PC-3 (cell line): ENCODE results near the gene ARSG. TPM values are rescaled to one million over a fixed set of nuclear protein-coding genes. Genes with fewer than 3 reads are reported as not detected.

Source experiments
- ATAC-seq: fragments of 200-7000 bp; cut with Tn5 transposase; 2 replicates; pipeline ENCODE4 v1.9.1; 2020; ENCODE audit warnings: mild to moderate bottlenecking, moderate library complexity
- BruUV-seq: library from RNA; stranded (reverse); fragments of 400-500 nt; replicated peaks from 2 replicates; lab custom pipeline; 2021; lab: Mats Ljungman, UMichigan
- CTCF ChIA-PET: fragments of 300-600 bp; sonication (Branson Sonifier 250); formaldehyde crosslinking; loops from one replicate; lab custom pipeline; 2022; ENCODE audit warnings: antibody characterized with exemption; lab: Charles Lee
- POLR2A ChIA-PET: fragments of 300-600 bp; sonication (Branson Sonifier 250); formaldehyde crosslinking; loops from one replicate; lab custom pipeline; 2022; ENCODE audit warnings: antibody characterized with exemption; ENCODE audit not compliant: unreplicated experiment; lab: Charles Lee
- DNase-seq: peaks from one replicate; pipeline ENCODE4 v3.0.0-alpha.2; 2015
- H2AFZ ChIP-seq: fragments of 300-600 bp; sonication (generic); 2 replicates; pipeline ENCODE4 v1.6.0; 2016; ENCODE audit warnings: antibody characterized with exemption, low read length
- H3F3A ChIP-seq: fragments of 300-600 bp; sonication (generic); one replicate; pipeline ENCODE4 v1.6.0; 2017; ENCODE audit warnings: antibody characterized with exemption, low read length, control low read depth, mild to moderate bottlenecking; ENCODE audit not compliant: unreplicated experiment
- H3K27ac ChIP-seq: fragments of 300-600 bp; sonication (generic); 2 replicates; pipeline ENCODE4 v1.5.1; 2016; ENCODE audit warnings: mild to moderate bottlenecking, low read length
- H3K27me3 ChIP-seq: fragments of 300-600 bp; sonication (generic); 2 replicates; pipeline ENCODE4 v1.6.1; 2016; ENCODE audit warnings: low read length, mixed read lengths
- H3K36me3 ChIP-seq: fragments of 300-600 bp; sonication (generic); 2 replicates; pipeline ENCODE4 v1.6.1; 2016; ENCODE audit warnings: low read depth, mixed run types, low read length, mixed read lengths
- H3K4me1 ChIP-seq: fragments of 300-600 bp; sonication (generic); 2 replicates; pipeline ENCODE4 v1.5.1; 2016; ENCODE audit warnings: low read length; ENCODE audit not compliant: insufficient read depth
- H3K4me2 ChIP-seq: fragments of 300-600 bp; sonication (generic); 2 replicates; pipeline ENCODE4 v1.6.0; 2016; ENCODE audit warnings: low read length
- H3K4me3 ChIP-seq: fragments of 300-600 bp; sonication (generic); 2 replicates; pipeline ENCODE4 v1.5.1; 2016; ENCODE audit warnings: mild to moderate bottlenecking, low read length, mixed read lengths
- H3K79me2 ChIP-seq: fragments of 300-600 bp; sonication (generic); 2 replicates; pipeline ENCODE4 v1.6.1; 2017; ENCODE audit warnings: low read length, mixed read lengths
- H3K9ac ChIP-seq: fragments of 300-600 bp; sonication (generic); 2 replicates; pipeline ENCODE4 v1.6.0; 2016; ENCODE audit warnings: mild to moderate bottlenecking, low read length
- H3K9me2 ChIP-seq: fragments of 300-600 bp; sonication (generic); replicated peaks from 2 replicates; pipeline ENCODE4 v1.6.1; 2016; ENCODE audit warnings: mixed run types, low read length, mixed read lengths
- H3K9me3 ChIP-seq: fragments of 300-600 bp; sonication (generic); 2 replicates; pipeline ENCODE4 v1.6.1; 2016; ENCODE audit warnings: low read length, mixed read lengths
- H4K20me1 ChIP-seq: fragments of 300-600 bp; sonication (generic); 2 replicates; pipeline ENCODE4 v1.6.1; 2016; ENCODE audit warnings: low read length, mixed read lengths
- CTCF ChIP-seq: fragments of 300-600 bp; sonication (generic); conservative IDR thresholded peaks from 2 replicates; pipeline ENCODE4 v1.5.1; 2017; ENCODE audit warnings: antibody characterized with exemption, low read depth, mild to moderate bottlenecking, low read length
- EZH2 ChIP-seq: fragments of 300-600 bp; sonication (generic); IDR thresholded peaks from one replicate; pipeline ENCODE4 v1.6.1; 2017; ENCODE audit warnings: antibody characterized with exemption, mild to moderate bottlenecking, low read length; ENCODE audit not compliant: unreplicated experiment
- EZH2phosphoT487 ChIP-seq: fragments of 300-600 bp; sonication (generic); IDR thresholded peaks from 2 replicates; pipeline ENCODE4 v1.6.1; 2018; ENCODE audit warnings: mild to moderate bottlenecking, antibody characterized with exemption, low read length, borderline replicate concordance
- intact Hi-C: fragments of 100-400 bp; cut with micrococcal nuclease; formaldehyde crosslinking; loops from 2 replicates; pipeline ENCODE4 v1.9.0; 2023
- total RNA-seq: library from RNA; depleted of rRNA; stranded (reverse); fragments of >200 nt; gene quantifications from 2 replicates; pipeline ENCODE4 v1.2.3, GENCODE V29; 2014

Gene ARSG
- total RNA-seq, 1 experiment from 2014 or later = 2.1 TPM

GRCh38 chr17:68396226-68397107, 105.2 kb downstream of the ARSG start:
- ChIA-PET CTCF (interaction anchor here (0.6 kb wide), 1 partner anchor 482 kb away, joined by 4 read pairs; no protein-coding TSS in a partner anchor), POLR2A (no interaction called here)
- Histone ChIP-seq H3K4me3 (no peak overlapping the region), H2AFZ (no peak overlapping the region), H3F3A (no peaks in the 10 kb centered on the region), H3K27me3 (no peaks in the 10 kb centered on the region), H3K4me1 (peaks cover 5% of the 10 kb centered on the region; the same call in 1 of the 2 replicates), H3K4me2 (no peak overlapping the region), H3K9ac (no peak overlapping the region), H4K20me1 (no peaks in the 10 kb centered on the region), H3K9me2 (no peaks in the 10 kb centered on the region), H3K27ac (no peak overlapping the region), H3K79me2 (no peaks in the 10 kb centered on the region), H3K9me3 (no peaks in the 10 kb centered on the region), H3K36me3 (no peaks in the 10 kb centered on the region)
- no peak for DNase-seq
- ATAC-seq = no peak
- BruUV-seq = no TSS peak
- TF ChIP-seq EZH2phosphoT487 = no peak
- no peak for TF ChIP-seq EZH2
- no peak for TF ChIP-seq CTCF
- intact Hi-C loops = no loop called here

GRCh38 chr17:68397108-68397536, 105.8 kb downstream of the ARSG start:
- DNase-seq = no peak
- no peaks in the 10 kb centered on the region for H3K27me3 ChIP-seq
- no peaks in the 10 kb centered on the region for H3K79me2 ChIP-seq
- no peaks in the 10 kb centered on the region for H4K20me1 ChIP-seq
- H3K9ac ChIP-seq = no peak overlapping the region
- H3F3A ChIP-seq = no peaks in the 10 kb centered on the region
- no peak overlapping the region for H3K4me2 ChIP-seq
- no peak for ATAC-seq
- CTCF ChIA-PET = no interaction called here
- H3K27ac ChIP-seq = no peak overlapping the region
- BruUV-seq = no TSS peak
- peaks cover 5% of the 10 kb centered on the region; the same call in 1 of the 2 replicates for H3K4me1 ChIP-seq
- POLR2A ChIA-PET = no interaction called here
- no peaks in the 10 kb centered on the region for H3K9me3 ChIP-seq
- H2AFZ ChIP-seq = no peak overlapping the region
- no peak for TF ChIP-seq EZH2
- no peak for TF ChIP-seq CTCF
- TF ChIP-seq EZH2phosphoT487 = no peak
- no peaks in the 10 kb centered on the region for H3K9me2 ChIP-seq
- intact Hi-C loops = no loop called here
- H3K4me3 ChIP-seq = no peak overlapping the region
- H3K36me3 ChIP-seq = no peaks in the 10 kb centered on the region
